ENCODE results near the gene EDEM1.

DNA sequence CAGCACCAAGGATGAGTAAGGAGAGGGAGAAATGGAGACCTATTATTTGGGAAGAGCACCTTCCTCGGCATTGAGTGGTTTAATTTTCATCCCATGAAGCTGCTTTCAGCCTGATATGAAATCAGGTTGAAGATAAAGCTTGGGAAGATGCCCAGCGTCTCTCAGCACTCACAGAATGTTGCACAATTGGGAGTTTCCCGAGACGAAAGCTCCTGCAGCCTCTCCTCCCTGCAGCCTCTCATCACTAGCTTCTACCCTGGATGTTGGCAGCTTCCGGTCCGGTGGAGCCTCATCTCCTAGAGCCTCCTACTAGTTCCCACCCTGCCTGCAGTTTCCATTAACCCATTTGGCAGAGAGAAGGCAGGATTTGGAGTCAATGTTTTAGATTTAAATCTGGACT lies 40.3 kb downstream of the EDEM1 start:
- TF ChIP-seq, protein P1, sequence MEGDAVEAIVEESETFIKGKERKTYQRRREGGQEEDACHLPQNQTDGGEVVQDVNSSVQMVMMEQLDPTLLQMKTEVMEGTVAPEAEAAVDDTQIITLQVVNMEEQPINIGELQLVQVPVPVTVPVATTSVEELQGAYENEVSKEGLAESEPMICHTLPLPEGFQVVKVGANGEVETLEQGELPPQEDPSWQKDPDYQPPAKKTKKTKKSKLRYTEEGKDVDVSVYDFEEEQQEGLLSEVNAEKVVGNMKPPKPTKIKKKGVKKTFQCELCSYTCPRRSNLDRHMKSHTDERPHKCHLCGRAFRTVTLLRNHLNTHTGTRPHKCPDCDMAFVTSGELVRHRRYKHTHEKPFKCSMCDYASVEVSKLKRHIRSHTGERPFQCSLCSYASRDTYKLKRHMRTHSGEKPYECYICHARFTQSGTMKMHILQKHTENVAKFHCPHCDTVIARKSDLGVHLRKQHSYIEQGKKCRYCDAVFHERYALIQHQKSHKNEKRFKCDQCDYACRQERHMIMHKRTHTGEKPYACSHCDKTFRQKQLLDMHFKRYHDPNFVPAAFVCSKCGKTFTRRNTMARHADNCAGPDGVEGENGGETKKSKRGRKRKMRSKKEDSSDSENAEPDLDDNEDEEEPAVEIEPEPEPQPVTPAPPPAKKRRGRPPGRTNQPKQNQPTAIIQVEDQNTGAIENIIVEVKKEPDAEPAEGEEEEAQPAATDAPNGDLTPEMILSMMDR (IDR thresholded peaks at IDR 0.05; ENCODE audit: borderline replicate concordance, extremely low read depth, low read length, poor library complexity, severe bottlenecking), result no peak
- TF ChIP-seq EZH2 (IDR thresholded peaks at IDR 0.05; ENCODE audit: borderline replicate concordance, low read depth, low read length, severe bottlenecking), result no peak
